CD4-positive, alpha-beta T cell (primary cell): Measurements from ENCODE around the gene C12orf76. TPM values are rescaled to one million over a fixed set of nuclear protein-coding genes. Genes with fewer than 3 reads are reported as not detected.

Experiments used
- ATAC-seq: fragments of 200-7000 bp; cut with Tn5 transposase; one replicate; pipeline ENCODE4 v1.10.0; 2022; ENCODE audit warnings: mild to moderate bottlenecking; ENCODE audit not compliant: poor library complexity
- CTCF ChIA-PET: fragments of 350-600 bp; sonication (Branson Sonifier 250); formaldehyde crosslinking; loops from one replicate; lab custom pipeline; 2021; ENCODE audit warnings: antibody characterized with exemption, inconsistent platforms; lab: Charles Lee
- POLR2A ChIA-PET: fragments of 350-600 bp; sonication (Branson Sonifier 250); formaldehyde crosslinking; loops from one replicate; lab custom pipeline; 2021; ENCODE audit warnings: antibody characterized with exemption, inconsistent platforms; lab: Charles Lee
- DNase-seq, 14 experiments: peaks; one replicate each; pipeline ENCODE4 v3.0.0-alpha.2; 2013 to 2020; ENCODE audit warnings: mixed read lengths in 2 of 14
- H3K27ac ChIP-seq, 2 donors: one replicate each; pipeline versions ENCODE4 v1.5.1 to v1.7.0; 2013; ENCODE audit warnings: low read length in 2 of 2, low read depth in 1 of 2, mild to moderate bottlenecking in 1 of 2
- H3K27me3 ChIP-seq, 2 experiments: 1 replicate in 1 of 2; 2 replicates in 1 of 2; pipeline versions ENCODE4 v1.6.1 to v1.7.0; 2013; ENCODE audit warnings: low read length in 2 of 2, control low read depth in 1 of 2, mild to moderate bottlenecking in 1 of 2, moderate library complexity in 1 of 2; ENCODE audit not compliant: insufficient read depth in 2 of 2, control insufficient read depth in 1 of 2
- H3K36me3 ChIP-seq: one replicate; pipeline ENCODE4 v1.6.1; 2013; ENCODE audit warnings: low read length, control low read depth; ENCODE audit not compliant: insufficient read depth
- H3K4me1 ChIP-seq: one replicate; pipeline ENCODE4 v1.6.1; 2013; ENCODE audit warnings: low read length, control low read depth; ENCODE audit not compliant: insufficient read depth
- H3K4me3 ChIP-seq: one replicate; pipeline ENCODE4 v1.5.1; 2013; ENCODE audit warnings: mild to moderate bottlenecking, low read length, moderate library complexity
- H3K9me3 ChIP-seq, 2 experiments: 1 replicate in 1 of 2; 2 replicates in 1 of 2; pipeline versions ENCODE4 v1.6.1 to v1.7.0; 2013; ENCODE audit warnings: low read length in 2 of 2, mild to moderate bottlenecking in 2 of 2, control low read depth in 1 of 2, moderate library complexity in 1 of 2; ENCODE audit not compliant: control insufficient read depth in 1 of 2, insufficient read depth in 1 of 2
- H3K27ac Mint-ChIP-seq: one replicate; pipeline ENCODE4 v1.8.0; 2020; ENCODE audit warnings: mixed read lengths
- H3K27me3 Mint-ChIP-seq: one replicate; pipeline ENCODE4 v1.8.0; 2021; ENCODE audit warnings: mixed read lengths
- H3K36me3 Mint-ChIP-seq: one replicate; pipeline ENCODE4 v1.8.0; 2021; ENCODE audit warnings: low read depth, mixed read lengths
- H3K4me1 Mint-ChIP-seq: one replicate; pipeline ENCODE4 v1.8.0; 2021; ENCODE audit warnings: low read depth, mixed read lengths
- H3K4me3 Mint-ChIP-seq: one replicate; pipeline ENCODE4 v1.8.0; 2020; ENCODE audit warnings: mild to moderate bottlenecking, mixed read lengths
- H3K9me3 Mint-ChIP-seq: one replicate; pipeline ENCODE4 v1.8.0; 2020; ENCODE audit warnings: mixed read lengths
- intact Hi-C, 2 experiments: fragments of 100-400 bp; cut with DNase I in 1 of 2; cut with micrococcal nuclease in 1 of 2; formaldehyde crosslinking; loops; one replicate each; pipeline versions ENCODE4 v1.15.1 to v1.9.0; 2023 to 2025; cut with DNase I, micrococcal nuclease
- total RNA-seq, 174 experiments: library from RNA in 2 of 174; stranded (reverse) in 2 of 174; gene quantifications; one replicate each; pipeline ENCODE4 v1.2.3 and lab custom pipeline; 2021 to 2026
- TF ChIP-seq, protein P1 (sequence below): fragments of 200-600 bp; IDR thresholded peaks from one replicate; pipeline ENCODE4 v1.8.0; 2022; ENCODE audit warnings: antibody characterized with exemption, mild to moderate bottlenecking

C12orf76 gene
- total RNA-seq, 2 experiments from 2014 or later = 9.8 to 12.6 TPM

DNA sequence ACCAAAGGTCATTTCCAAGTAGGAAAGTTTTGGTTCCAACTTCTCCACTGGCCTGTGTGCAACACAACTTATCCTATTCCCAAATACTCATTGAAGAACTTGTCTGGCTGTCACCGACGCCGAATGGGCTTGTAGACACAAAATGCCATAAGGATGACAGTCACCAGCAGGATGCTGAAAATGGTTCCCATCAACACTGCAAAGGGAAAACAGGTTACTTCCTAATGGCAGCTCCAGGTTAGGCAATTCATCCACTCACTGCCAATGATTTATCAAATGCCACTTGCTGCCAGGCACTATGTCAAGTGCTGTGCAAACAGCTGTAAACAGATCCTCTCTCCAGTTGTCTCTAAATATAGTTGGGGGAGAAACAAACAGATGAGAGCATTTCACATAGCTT lies 6.1 kb downstream of the C12orf76 start:
- TF ChIP-seq, protein P1, sequence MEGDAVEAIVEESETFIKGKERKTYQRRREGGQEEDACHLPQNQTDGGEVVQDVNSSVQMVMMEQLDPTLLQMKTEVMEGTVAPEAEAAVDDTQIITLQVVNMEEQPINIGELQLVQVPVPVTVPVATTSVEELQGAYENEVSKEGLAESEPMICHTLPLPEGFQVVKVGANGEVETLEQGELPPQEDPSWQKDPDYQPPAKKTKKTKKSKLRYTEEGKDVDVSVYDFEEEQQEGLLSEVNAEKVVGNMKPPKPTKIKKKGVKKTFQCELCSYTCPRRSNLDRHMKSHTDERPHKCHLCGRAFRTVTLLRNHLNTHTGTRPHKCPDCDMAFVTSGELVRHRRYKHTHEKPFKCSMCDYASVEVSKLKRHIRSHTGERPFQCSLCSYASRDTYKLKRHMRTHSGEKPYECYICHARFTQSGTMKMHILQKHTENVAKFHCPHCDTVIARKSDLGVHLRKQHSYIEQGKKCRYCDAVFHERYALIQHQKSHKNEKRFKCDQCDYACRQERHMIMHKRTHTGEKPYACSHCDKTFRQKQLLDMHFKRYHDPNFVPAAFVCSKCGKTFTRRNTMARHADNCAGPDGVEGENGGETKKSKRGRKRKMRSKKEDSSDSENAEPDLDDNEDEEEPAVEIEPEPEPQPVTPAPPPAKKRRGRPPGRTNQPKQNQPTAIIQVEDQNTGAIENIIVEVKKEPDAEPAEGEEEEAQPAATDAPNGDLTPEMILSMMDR = no peak
- Mint-ChIP-seq H3K9me3 (no peaks in the 10 kb centered on the region), H3K27ac (peak overlapping the region; percentile 84), H3K27me3 (no peaks in the 10 kb centered on the region), H3K4me1 (peaks cover 51% of the 10 kb centered on the region), H3K36me3 (peaks cover 46% of the 10 kb centered on the region), H3K4me3 (no peak overlapping the region)
- Histone ChIP-seq H3K36me3 (peaks cover 21% of the 10 kb centered on the region), H3K4me3 (no peak overlapping the region), H3K9me3 (no peaks in the 10 kb centered on the region), H3K4me1 (peaks cover 39% of the 10 kb centered on the region), H3K27me3 (no peaks in the 10 kb centered on the region), H3K27ac (no peak overlapping the region)
- intact Hi-C loops = no loop called here
- no peak for ATAC-seq
- CTCF ChIA-PET = interaction anchor here (0.7 kb wide), 1 partner anchor 1877 kb away, joined by 3 read pairs; no protein-coding TSS in a partner anchor
- DNase-seq = no peak
- POLR2A ChIA-PET = interaction anchor here (1.0 kb wide), 1 partner anchor 37 kb away, joined by 3 read pairs; no protein-coding TSS in a partner anchor

DNA sequence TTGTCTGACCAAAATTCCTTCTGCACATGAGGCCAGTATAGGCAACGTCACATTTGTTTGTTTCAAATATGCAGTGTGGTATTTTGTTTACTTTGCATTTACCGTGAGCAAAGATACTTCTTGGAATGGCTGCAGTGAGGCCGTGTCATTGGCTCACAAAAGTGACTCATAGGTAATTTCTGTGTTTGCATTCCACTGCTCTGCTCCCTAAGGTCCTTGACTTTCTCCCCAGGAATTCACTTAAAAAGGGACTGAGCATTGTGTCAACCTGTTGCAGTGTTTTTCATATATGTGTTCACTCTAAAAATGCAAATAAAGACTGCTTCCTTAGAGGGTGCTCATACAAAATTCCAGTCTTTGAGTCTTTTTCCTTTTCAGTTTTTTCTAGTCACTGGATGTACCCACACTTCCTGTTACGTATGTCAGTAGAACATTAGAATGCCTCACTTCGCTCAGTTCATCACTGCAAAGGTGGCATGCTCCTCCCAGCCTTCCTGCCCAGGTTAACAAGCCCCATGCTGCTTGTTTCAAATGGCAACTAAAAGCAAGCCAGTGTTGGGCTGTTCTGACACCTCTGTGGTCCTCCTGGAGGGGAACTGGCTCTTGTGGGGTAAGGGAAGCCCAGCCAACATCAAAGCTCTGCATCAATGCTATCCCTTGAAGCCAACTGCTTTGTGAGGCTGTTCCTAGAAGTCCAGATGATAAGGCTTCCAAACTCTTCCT lies 9.1 kb downstream of the C12orf76 start:
- Histone ChIP-seq H3K9me3 (no peaks in the 10 kb centered on the region), H3K27ac (peak overlapping the region; percentile 24 to 38), H3K4me3 (no peak overlapping the region), H3K4me1 (peaks cover 30% of the 10 kb centered on the region), H3K27me3 (no peaks in the 10 kb centered on the region), H3K36me3 (peaks cover 47% of the 10 kb centered on the region)
- peak overlapping the region; percentile 92 for H3K27ac Mint-ChIP-seq
- no peaks in the 10 kb centered on the region for H3K9me3 Mint-ChIP-seq
- DNase-seq = peak in 12 of 14 experiments; percentile 7 to 81 (median 34)
- ChIA-PET CTCF (no interaction called here), POLR2A (interaction anchor here (0.9 kb wide), 1 partner anchor 40 kb away, joined by 3 read pairs; no protein-coding TSS in a partner anchor)
- peaks cover 46% of the 10 kb centered on the region for H3K4me1 Mint-ChIP-seq
- TF ChIP-seq, protein P1 = no peak
- H3K4me3 Mint-ChIP-seq = peak overlapping the region; percentile 21
- peak; percentile 89 for ATAC-seq
- H3K27me3 Mint-ChIP-seq = no peaks in the 10 kb centered on the region
- intact Hi-C loops = no loop called here
- H3K36me3 Mint-ChIP-seq = peaks cover 76% of the 10 kb centered on the region

DNA sequence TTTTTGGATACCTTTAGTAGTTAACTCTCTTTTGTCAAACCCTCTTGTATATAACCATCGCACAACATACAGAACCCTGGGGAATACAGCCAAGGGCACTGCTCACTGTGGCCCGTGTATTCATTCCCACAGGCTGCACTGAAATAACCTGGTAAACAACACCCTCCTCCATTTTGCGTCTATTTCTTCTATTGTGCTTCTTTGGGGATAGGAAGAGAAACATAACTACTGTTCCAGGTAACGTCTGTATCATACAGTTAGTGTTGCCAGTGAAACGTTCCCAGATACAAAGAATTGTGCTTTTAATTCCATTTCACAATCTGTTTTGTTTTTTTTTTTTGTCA lies 9.6 kb downstream of the C12orf76 start:
- no peak overlapping the region for H3K4me3 Mint-ChIP-seq
- DNase-seq (no peak), ATAC-seq (no peak)
- H3K36me3 Mint-ChIP-seq = peaks cover 81% of the 10 kb centered on the region
- ChIA-PET POLR2A (no interaction called here), CTCF (no interaction called here)
- H3K4me1 Mint-ChIP-seq = peaks cover 46% of the 10 kb centered on the region
- H3K27me3 ChIP-seq = no peaks in the 10 kb centered on the region
- peak overlapping the region; percentile 92 for H3K27ac Mint-ChIP-seq
- H3K9me3 ChIP-seq = no peaks in the 10 kb centered on the region
- no peaks in the 10 kb centered on the region for H3K27me3 Mint-ChIP-seq
- TF ChIP-seq, protein P1 = no peak
- intact Hi-C loops = no loop called here
- peaks cover 30% of the 10 kb centered on the region for H3K4me1 ChIP-seq
- peak overlapping the region in 1 of 2 donors; percentile 38 for H3K27ac ChIP-seq
- no peak overlapping the region for H3K4me3 ChIP-seq
- H3K9me3 Mint-ChIP-seq = no peaks in the 10 kb centered on the region
- peaks cover 52% of the 10 kb centered on the region for H3K36me3 ChIP-seq
